WTC11 (cell line): ENCODE results near the gene GOLGA6L10. TPM values are rescaled to one million over a fixed set of nuclear protein-coding genes. Genes with fewer than 3 reads are reported as not detected.
A peak's percentile ranks its signal among the peaks of the same experiment; 100 is the strongest.
"Not testable (repeated sequence)": the region's sequence is repeated elsewhere in the genome, so short reads cannot be mapped to it uniquely, and the experiment has no call there.

ENCODE experiments used
- ATAC-seq: fragments of 200-7000 bp; cut with Tn5 transposase; 2 replicates; pipeline ENCODE4 v1.10.0; 2021; ENCODE audit warnings: mild to moderate bottlenecking, moderate library complexity
- CTCF ChIA-PET: fragments of 300-600 bp; sonication (Branson Sonifier 250); formaldehyde crosslinking; loops from one replicate; lab custom pipeline; 2021; ENCODE audit warnings: antibody characterized with exemption; lab: Charles Lee
- POLR2A ChIA-PET: fragments of 350-600 bp; sonication (Branson Sonifier 250); formaldehyde crosslinking; loops from one replicate; lab custom pipeline; 2021; ENCODE audit warnings: antibody characterized with exemption; lab: Charles Lee
- DNase-seq: peaks from one replicate; pipeline ENCODE4 v3.0.0; 2021; ENCODE audit warnings: low spot score
- H3K27ac Mint-ChIP-seq: 2 replicates; pipeline ENCODE4 v1.8.0; 2021; ENCODE audit warnings: mixed read lengths
- H3K27me3 Mint-ChIP-seq: 2 replicates; pipeline ENCODE4 v1.8.0; 2021; ENCODE audit warnings: low read depth, mild to moderate bottlenecking, moderate library complexity, mixed read lengths
- H3K36me3 Mint-ChIP-seq: 2 replicates; pipeline ENCODE4 v1.8.0; 2021; ENCODE audit warnings: mixed read lengths
- H3K4me1 Mint-ChIP-seq: 2 replicates; pipeline ENCODE4 v1.8.0; 2022; ENCODE audit warnings: mixed read lengths
- H3K4me3 Mint-ChIP-seq: 2 replicates; pipeline ENCODE4 v1.8.0; 2021; ENCODE audit warnings: mild to moderate bottlenecking, moderate library complexity, mixed read lengths
- H3K9me3 Mint-ChIP-seq: 2 replicates; pipeline ENCODE4 v1.8.0; 2021; ENCODE audit warnings: mixed read lengths
- CTCF ChIP-seq: fragments of 200-600 bp; IDR thresholded peaks from 2 replicates; pipeline ENCODE4 v1.8.0; 2022; ENCODE audit warnings: antibody characterized with exemption
- total RNA-seq: library from RNA; stranded (reverse); gene quantifications from 3 replicates; pipeline ENCODE4 v1.2.3, GENCODE V29; 2021

The GOLGA6L10 gene
- total RNA-seq, 1 experiment from 2014 or later: 5.8 TPM

- peak; percentile 85 for DNase-seq
- H3K4me3 Mint-ChIP-seq, H3K27me3 Mint-ChIP-seq, ATAC-seq, H3K4me1 Mint-ChIP-seq, POLR2A ChIA-PET: not testable (repeated sequence)
- peak; percentile 46 for TF ChIP-seq CTCF
- TF ChIP-seq, all 79 proteins: peak for 1; not testable (repeated sequence) for 78
- H3K36me3 Mint-ChIP-seq, CTCF ChIA-PET, H3K9me3 Mint-ChIP-seq, H3K27ac Mint-ChIP-seq: not testable (repeated sequence)
Measured at GRCh38 chr15:82342632-82343374, 6.5 kb downstream of the GOLGA6L10 start.

GRCh38 chr15:82338573-82338972 is 10.7 kb downstream of the GOLGA6L10 start:
- H3K27ac Mint-ChIP-seq, CTCF ChIA-PET, POLR2A ChIA-PET, H3K9me3 Mint-ChIP-seq, H3K4me1 Mint-ChIP-seq, H3K4me3 Mint-ChIP-seq, H3K36me3 Mint-ChIP-seq, H3K27me3 Mint-ChIP-seq, ATAC-seq: not testable (repeated sequence)
- peak; percentile 14 for DNase-seq

GRCh38 chr15:82338053-82338452 is 11.2 kb downstream of the GOLGA6L10 start:
- H3K27me3 Mint-ChIP-seq, H3K4me1 Mint-ChIP-seq, H3K9me3 Mint-ChIP-seq, H3K4me3 Mint-ChIP-seq, POLR2A ChIA-PET, H3K27ac Mint-ChIP-seq, CTCF ChIA-PET, ATAC-seq, H3K36me3 Mint-ChIP-seq: not testable (repeated sequence)
- DNase-seq: peak; percentile 6

GRCh38 chr15:82337051-82337450 is 12.2 kb downstream of the GOLGA6L10 start:
- H3K9me3 Mint-ChIP-seq, H3K36me3 Mint-ChIP-seq, H3K27ac Mint-ChIP-seq, ATAC-seq, H3K27me3 Mint-ChIP-seq, POLR2A ChIA-PET, H3K4me3 Mint-ChIP-seq, DNase-seq, CTCF ChIA-PET, H3K4me1 Mint-ChIP-seq: not testable (repeated sequence)

- CTCF ChIA-PET, H3K27me3 Mint-ChIP-seq, H3K9me3 Mint-ChIP-seq, POLR2A ChIA-PET, H3K4me1 Mint-ChIP-seq, H3K27ac Mint-ChIP-seq, H3K36me3 Mint-ChIP-seq, H3K4me3 Mint-ChIP-seq: not testable (repeated sequence)
- peak; percentile 54 for ATAC-seq
- peak; percentile 6 for DNase-seq
Measured at GRCh38 chr15:82336180-82336647, 13.1 kb downstream of the GOLGA6L10 start.

- CTCF ChIA-PET, H3K9me3 Mint-ChIP-seq, DNase-seq, H3K4me3 Mint-ChIP-seq, H3K36me3 Mint-ChIP-seq, ATAC-seq, H3K27ac Mint-ChIP-seq, H3K4me1 Mint-ChIP-seq, H3K27me3 Mint-ChIP-seq, POLR2A ChIA-PET: not testable (repeated sequence)
Measured at GRCh38 chr15:82335006-82335405, 14.3 kb downstream of the GOLGA6L10 start.

GRCh38 chr15:82334554-82334932 is 14.7 kb downstream of the GOLGA6L10 start:
- H3K4me3 Mint-ChIP-seq, H3K9me3 Mint-ChIP-seq, CTCF ChIA-PET, H3K27ac Mint-ChIP-seq, H3K36me3 Mint-ChIP-seq, H3K4me1 Mint-ChIP-seq, POLR2A ChIA-PET, H3K27me3 Mint-ChIP-seq: not testable (repeated sequence)
- DNase-seq (peak; percentile 54), ATAC-seq (peak; percentile 58)

- H3K27me3 Mint-ChIP-seq, H3K36me3 Mint-ChIP-seq, ATAC-seq, H3K9me3 Mint-ChIP-seq, DNase-seq, H3K4me3 Mint-ChIP-seq, POLR2A ChIA-PET, H3K27ac Mint-ChIP-seq, H3K4me1 Mint-ChIP-seq, CTCF ChIA-PET: not testable (repeated sequence)
Measured at GRCh38 chr15:82333603-82334553, 15.4 kb downstream of the GOLGA6L10 start.

- CTCF ChIA-PET, H3K9me3 Mint-ChIP-seq, ATAC-seq: not testable (repeated sequence)
Measured at GRCh38 chr15:82332711-82333602, 16.3 kb downstream of the GOLGA6L10 start.

GRCh38 chr15:82331576-82332304 is 17.5 kb downstream of the GOLGA6L10 start:
- H3K36me3 Mint-ChIP-seq, H3K27ac Mint-ChIP-seq, H3K4me3 Mint-ChIP-seq, ATAC-seq, H3K9me3 Mint-ChIP-seq, POLR2A ChIA-PET, H3K27me3 Mint-ChIP-seq, DNase-seq, CTCF ChIA-PET, H3K4me1 Mint-ChIP-seq: not testable (repeated sequence)

More at GRCh38 chr15:82332711-82333602, 16.3 kb downstream of the GOLGA6L10 start:
- H3K36me3 Mint-ChIP-seq, DNase-seq, H3K27ac Mint-ChIP-seq, H3K27me3 Mint-ChIP-seq, POLR2A ChIA-PET, H3K4me1 Mint-ChIP-seq, H3K4me3 Mint-ChIP-seq: not testable (repeated sequence)
